B cell (primary cell): Measurements from ENCODE around the gene ZNF709.
"Not testable (repeated sequence)": the region's sequence is repeated elsewhere in the genome, so short reads cannot be mapped to it uniquely, and the experiment has no call there.

Experiments
- EZH2 ChIP-seq: IDR thresholded peaks from 2 replicates; pipeline ENCODE4 v1.6.1; 2012; ENCODE audit warnings: borderline replicate concordance, low read depth, mild to moderate bottlenecking, moderate library complexity, low read length; ENCODE audit not compliant: insufficient read depth, poor library complexity, severe bottlenecking
- TF ChIP-seq, protein P1 (sequence below): fragments of 200-600 bp; IDR thresholded peaks from one replicate; pipeline ENCODE4 v1.8.0; 2022; ENCODE audit warnings: antibody characterized with exemption, mild to moderate bottlenecking

GRCh38 chr19:12417273-12417672 lies 67.3 kb downstream of the ZNF709 start:
- TF ChIP-seq, protein P1, sequence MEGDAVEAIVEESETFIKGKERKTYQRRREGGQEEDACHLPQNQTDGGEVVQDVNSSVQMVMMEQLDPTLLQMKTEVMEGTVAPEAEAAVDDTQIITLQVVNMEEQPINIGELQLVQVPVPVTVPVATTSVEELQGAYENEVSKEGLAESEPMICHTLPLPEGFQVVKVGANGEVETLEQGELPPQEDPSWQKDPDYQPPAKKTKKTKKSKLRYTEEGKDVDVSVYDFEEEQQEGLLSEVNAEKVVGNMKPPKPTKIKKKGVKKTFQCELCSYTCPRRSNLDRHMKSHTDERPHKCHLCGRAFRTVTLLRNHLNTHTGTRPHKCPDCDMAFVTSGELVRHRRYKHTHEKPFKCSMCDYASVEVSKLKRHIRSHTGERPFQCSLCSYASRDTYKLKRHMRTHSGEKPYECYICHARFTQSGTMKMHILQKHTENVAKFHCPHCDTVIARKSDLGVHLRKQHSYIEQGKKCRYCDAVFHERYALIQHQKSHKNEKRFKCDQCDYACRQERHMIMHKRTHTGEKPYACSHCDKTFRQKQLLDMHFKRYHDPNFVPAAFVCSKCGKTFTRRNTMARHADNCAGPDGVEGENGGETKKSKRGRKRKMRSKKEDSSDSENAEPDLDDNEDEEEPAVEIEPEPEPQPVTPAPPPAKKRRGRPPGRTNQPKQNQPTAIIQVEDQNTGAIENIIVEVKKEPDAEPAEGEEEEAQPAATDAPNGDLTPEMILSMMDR = not testable (repeated sequence)
- TF ChIP-seq EZH2 = not testable (repeated sequence)
